OCI-LY1 (cell line): ENCODE data around the gene GDI1.

ENCODE experiments used
- CTCF ChIP-seq: fragments of 200-600 bp; sonication (generic), shearing (Covaris generic); IDR thresholded peaks from 2 replicates; pipeline ENCODE4 v1.5.1; 2017; ENCODE audit warnings: mild to moderate bottlenecking, antibody characterized with exemption, low read length, moderate library complexity, mixed read lengths
- EZH2 ChIP-seq: fragments of 200-600 bp; sonication (generic), shearing (Covaris generic); IDR thresholded peaks from 2 replicates; pipeline ENCODE4 v1.8.0; 2017; ENCODE audit warnings: borderline replicate concordance, mixed run types, mild to moderate bottlenecking, antibody characterized with exemption, low read length, moderate library complexity, mixed read lengths

GRCh38 chrX:154484255-154485149 is 47.5 kb downstream of the GDI1 start:
- no peak for TF ChIP-seq CTCF
- TF ChIP-seq EZH2: no peak
